Endothelial cell (in vitro differentiated cells): ENCODE results near the gene TMEM242. TPM values are rescaled to one million over a fixed set of nuclear protein-coding genes. Genes with fewer than 3 reads are reported as not detected.
A peak's percentile ranks its signal among the peaks of the same experiment; 100 is the strongest.

Source experiments
- DNase-seq: peaks from one replicate; pipeline ENCODE4 v3.0.0; 2021; ENCODE audit warnings: low spot score
- H3K27ac Mint-ChIP-seq: one replicate; pipeline ENCODE4 v1.8.0; 2021; ENCODE audit warnings: mixed read lengths, inconsistent platforms; ENCODE audit not compliant: unreplicated experiment
- H3K27me3 Mint-ChIP-seq: one replicate; pipeline ENCODE4 v1.8.0; 2021; ENCODE audit warnings: mild to moderate bottlenecking, moderate library complexity, mixed read lengths, inconsistent platforms; ENCODE audit not compliant: unreplicated experiment
- H3K36me3 Mint-ChIP-seq: one replicate; pipeline ENCODE4 v1.8.0; 2021; ENCODE audit warnings: mild to moderate bottlenecking, low read depth, mixed read lengths, inconsistent platforms; ENCODE audit not compliant: unreplicated experiment
- H3K4me1 Mint-ChIP-seq: one replicate; pipeline ENCODE4 v1.8.0; 2021; ENCODE audit warnings: mild to moderate bottlenecking, mixed read lengths, inconsistent platforms; ENCODE audit not compliant: unreplicated experiment
- H3K4me3 Mint-ChIP-seq: one replicate; pipeline ENCODE4 v1.8.0; 2021; ENCODE audit warnings: mild to moderate bottlenecking, mixed read lengths, inconsistent platforms; ENCODE audit not compliant: unreplicated experiment
- H3K9me3 Mint-ChIP-seq: one replicate; pipeline ENCODE4 v1.8.0; 2021; ENCODE audit warnings: mixed read lengths, inconsistent platforms; ENCODE audit not compliant: unreplicated experiment
- CTCF ChIP-seq: fragments of 200-600 bp; sonication (generic); IDR thresholded peaks from one replicate; pipeline ENCODE4 v1.5.0; 2021; ENCODE audit warnings: antibody characterized with exemption; ENCODE audit not compliant: unreplicated experiment
- total RNA-seq: library from RNA; stranded (reverse); fragmentation: NEBNext Ultra II Directional; extraction: Animal tissue kit (Norgen Biotek cat#: 25700); gene quantifications from one replicate; pipeline ENCODE4 v1.2.1, GENCODE V29; 2021; ENCODE audit not compliant: unreplicated experiment

TMEM242 gene
- total RNA-seq, 1 donor from 2014 or later, result 10.8 TPM

DNA sequence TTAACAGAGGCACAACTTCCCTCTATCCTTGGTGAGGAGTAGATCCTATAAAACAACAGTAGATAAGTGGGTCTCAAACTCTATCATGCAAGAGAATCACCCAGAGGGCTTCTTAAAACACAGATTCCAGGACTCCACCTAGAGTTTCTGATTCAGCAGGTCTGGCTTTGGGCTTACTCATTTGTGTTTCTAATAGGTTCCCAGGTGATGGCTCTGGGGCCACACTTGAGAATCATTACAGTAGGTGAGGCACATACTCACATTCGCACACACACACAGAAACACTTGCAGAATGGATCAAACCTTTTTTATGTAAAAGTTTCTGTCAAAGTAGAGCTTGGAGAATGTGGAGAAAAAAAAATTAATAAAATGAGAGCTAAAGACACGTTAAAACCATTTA, 52.4 kb downstream of the TMEM242 start:
- no peak for DNase-seq
- Mint-ChIP-seq H3K4me1 (peaks cover 31% of the 10 kb centered on the region), H3K4me3 (no peak overlapping the region), H3K27me3 (peaks cover 21% of the 10 kb centered on the region), H3K9me3 (no peaks in the 10 kb centered on the region), H3K27ac (no peak overlapping the region), H3K36me3 (peaks cover 9% of the 10 kb centered on the region)
- no peak for TF ChIP-seq CTCF

DNA sequence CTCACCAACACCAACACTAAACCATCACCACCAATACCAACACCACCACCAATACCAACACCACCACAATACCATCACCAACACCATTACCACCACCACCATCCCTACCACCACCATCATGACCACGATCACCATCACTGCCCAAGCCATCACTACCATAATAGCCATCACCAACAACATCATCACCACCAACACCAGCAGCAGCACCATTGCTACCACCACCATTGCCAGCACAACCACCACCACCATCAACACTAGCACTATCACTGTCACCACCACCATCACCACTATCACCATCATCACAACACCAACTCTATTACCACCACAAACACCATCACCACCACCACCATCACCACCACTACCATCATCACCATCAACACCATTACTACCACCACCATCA, 53.0 kb downstream of the TMEM242 start:
- TF ChIP-seq CTCF, result no peak
- peaks cover 21% of the 10 kb centered on the region for H3K27me3 Mint-ChIP-seq
- peaks cover 9% of the 10 kb centered on the region for H3K36me3 Mint-ChIP-seq
- H3K4me1 Mint-ChIP-seq, result peaks cover 31% of the 10 kb centered on the region
- no peaks in the 10 kb centered on the region for H3K9me3 Mint-ChIP-seq
- H3K27ac Mint-ChIP-seq, result peak overlapping the region; percentile 10
- no peak for DNase-seq
- no peak overlapping the region for H3K4me3 Mint-ChIP-seq

DNA sequence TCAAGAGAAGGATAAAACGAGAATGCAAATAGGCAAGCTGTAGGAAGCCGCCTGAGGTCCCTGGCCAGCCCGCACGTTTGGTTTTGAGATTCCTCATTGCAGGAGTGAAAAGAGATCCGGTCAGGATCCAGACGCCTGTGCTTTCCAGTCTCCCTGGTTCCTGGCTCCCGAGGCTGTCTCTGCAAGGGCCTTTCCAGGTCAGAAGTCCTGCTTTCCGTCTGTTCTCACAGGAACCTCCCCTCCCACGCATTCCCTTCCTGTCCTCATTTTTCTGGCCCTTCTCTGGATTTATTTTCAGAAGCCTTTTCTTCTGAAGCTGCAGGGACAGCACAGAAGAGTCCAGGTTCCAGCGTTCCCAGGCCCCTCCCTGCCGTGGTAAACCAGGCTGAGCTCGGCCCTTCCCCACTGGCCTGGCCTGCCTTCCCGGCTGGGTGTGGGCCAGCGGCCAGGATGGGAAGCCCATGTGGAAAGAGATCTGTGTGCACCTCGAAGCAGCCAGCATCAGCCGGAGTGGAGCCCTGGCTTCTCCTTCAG, 54.0 kb downstream of the TMEM242 start:
- Mint-ChIP-seq H3K36me3 (peaks cover 9% of the 10 kb centered on the region), H3K9me3 (no peaks in the 10 kb centered on the region), H3K4me1 (peaks cover 31% of the 10 kb centered on the region), H3K4me3 (peak overlapping the region; percentile 21), H3K27ac (peak overlapping the region; percentile 61), H3K27me3 (peaks cover 21% of the 10 kb centered on the region)
- peak; percentile 36 for DNase-seq
- TF ChIP-seq CTCF, result no peak

DNA sequence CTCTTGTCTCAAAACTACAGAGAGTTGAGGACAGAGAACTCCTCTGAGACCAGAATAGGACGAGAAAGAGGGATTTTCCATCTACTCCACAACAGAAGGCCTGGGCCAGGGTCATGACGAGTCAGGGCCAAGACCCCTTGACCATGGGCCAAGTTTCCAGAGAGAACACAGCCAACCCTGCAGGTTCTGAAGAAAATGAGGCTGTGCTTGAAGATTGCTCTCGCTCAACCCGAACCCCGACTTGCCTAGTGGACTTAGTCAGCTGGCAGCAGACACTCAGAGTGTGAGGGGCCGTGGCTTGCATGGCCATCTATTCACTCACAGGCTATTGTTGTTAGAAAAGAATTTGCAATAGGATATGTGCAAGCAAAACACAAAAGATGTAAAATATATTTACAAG, 54.5 kb downstream of the TMEM242 start:
- Mint-ChIP-seq H3K4me3 (no peak overlapping the region), H3K27ac (no peak overlapping the region), H3K4me1 (peaks cover 28% of the 10 kb centered on the region), H3K27me3 (peaks cover 21% of the 10 kb centered on the region), H3K9me3 (no peaks in the 10 kb centered on the region), H3K36me3 (peaks cover 9% of the 10 kb centered on the region)
- TF ChIP-seq CTCF, result no peak
- no peak for DNase-seq

- Mint-ChIP-seq H3K36me3 (peaks cover 9% of the 10 kb centered on the region), H3K27ac (no peak overlapping the region), H3K27me3 (peaks cover 21% of the 10 kb centered on the region), H3K9me3 (no peaks in the 10 kb centered on the region), H3K4me3 (no peak overlapping the region), H3K4me1 (peaks cover 27% of the 10 kb centered on the region)
- no peak for TF ChIP-seq CTCF
- DNase-seq, result no peak
Observed at GRCh38 chr6:157268396-157268795, 54.9 kb downstream of the TMEM242 start.
